ENCODE measurements around the gene CPPED1. TPM values are rescaled to one million over a fixed set of nuclear protein-coding genes. Genes with fewer than 3 reads are reported as not detected.

Gene CPPED1
- total RNA-seq, 1 experiment from 2014 or later: 8.1 TPM

DNA sequence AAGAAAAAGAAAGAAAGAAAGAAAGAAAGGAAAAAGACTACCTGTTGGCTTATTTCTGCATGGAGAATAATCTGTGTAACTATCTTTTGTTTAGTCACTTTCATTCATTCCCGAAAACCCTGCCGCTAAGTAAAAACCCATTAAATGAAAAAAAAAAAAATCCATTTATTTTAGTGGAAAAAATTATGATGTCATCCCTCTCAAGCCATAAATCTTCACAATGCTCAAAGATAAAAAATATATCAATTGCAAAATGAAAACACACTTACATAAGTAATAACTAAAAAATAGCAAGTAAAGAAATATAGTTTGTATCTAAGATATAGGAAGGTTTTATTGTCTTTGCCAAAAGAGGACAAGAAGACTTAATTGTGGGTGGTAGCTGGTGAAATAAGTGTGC, 46.5 kb upstream of the CPPED1 start (continued):
- TF ChIP-seq ATF3 (IDR thresholded peaks at IDR 0.05): no peak

GRCh38 chr16:12846592-12846991, 42.9 kb upstream of the CPPED1 start:
- Histone ChIP-seq H4K20me1 (ENCODE audit: insufficient read depth) (no peaks in the 10 kb centered on the region), H3K27ac (ENCODE audit: low read depth, low read length) (no peak overlapping the region), H3K9ac (ENCODE audit: low read length) (no peak overlapping the region), H3K36me3 (ENCODE audit: control insufficient read depth in 1 of 2, insufficient read depth in 2 of 2, low read length in 2 of 2) (no peaks in the 10 kb centered on the region), H3K27me3 (ENCODE audit: insufficient read depth, low read length) (peaks cover 16% of the 10 kb centered on the region; the same call in 1 of the 2 replicates), H3K79me2 (ENCODE audit: insufficient read depth, low read length) (no peaks in the 10 kb centered on the region), H3K9me3 (ENCODE audit: control insufficient read depth in 1 of 2, insufficient read depth in 1 of 2, low read depth in 1 of 2, low read length in 2 of 2) (no peaks in the 10 kb centered on the region), H3K4me1 (ENCODE audit: control insufficient read depth in 1 of 2, insufficient read depth in 2 of 2, low read length in 2 of 2) (no peaks in the 10 kb centered on the region), H3K4me2 (ENCODE audit: low read length) (no peak overlapping the region), H2AFZ (ENCODE audit: low read depth, low read length, poor library complexity, severe bottlenecking) (no peak overlapping the region), H3K9me2 (ENCODE audit: insufficient read depth) (no peaks in the 10 kb centered on the region), H3K4me3 (replicated peaks in 1 of 2; ENCODE audit: low read depth in 1 of 2, low read length in 2 of 2) (no peak overlapping the region)
- ATAC-seq: no peak
- ChIA-PET RAD21 (ENCODE audit: low non-redundant PET in 1 of 2, low total read pairs in 2 of 2, uncharacterized antibody in 2 of 2, unreplicated experiment in 2 of 2) (no interaction called here), POLR2A (no interaction called here), CTCF (no interaction called here)
- intact Hi-C loops (cut with micrococcal nuclease): no loop called here
- no TSS peak for BruUV-seq (replicated peaks)
- no peak for DNase-seq (ENCODE audit: low read depth, low spot score)
- TF ChIP-seq ZNF274 (IDR thresholded peaks at IDR 0.05; ENCODE audit: low read depth, low read length) (no peak), FOSL1 (IDR thresholded peaks at IDR 0.05; ENCODE audit: low read depth) (no peak), CEBPB (IDR thresholded peaks at IDR 0.05; ENCODE audit: low read depth) (no peak), SIN3A (IDR thresholded peaks at IDR 0.05; ENCODE audit: low read depth) (no peak), JUND (IDR thresholded peaks at IDR 0.05) (no peak), EZH2phosphoT487 (IDR thresholded peaks at IDR 0.05; ENCODE audit: borderline replicate concordance) (no peak), CBX3 (IDR thresholded peaks at IDR 0.05; ENCODE audit: low read depth) (no peak), POLR2A (IDR thresholded peaks at IDR 0.05; ENCODE audit: borderline replicate concordance, extremely low read depth, insufficient read depth, insufficient read length) (no peak), MAX (IDR thresholded peaks at IDR 0.05) (no peak), ELF1 (IDR thresholded peaks at IDR 0.05; ENCODE audit: borderline replicate concordance, low read depth) (no peak), ZFX (IDR thresholded peaks at IDR 0.05) (no peak), SRF (IDR thresholded peaks at IDR 0.05; ENCODE audit: low read depth) (no peak), ATF3 (IDR thresholded peaks at IDR 0.05) (no peak), EZH2 (IDR thresholded peaks at IDR 0.05) (no peak), EGR1 (IDR thresholded peaks at IDR 0.05; ENCODE audit: low read depth) (no peak), POLR2AphosphoS5 (IDR thresholded peaks at IDR 0.05; ENCODE audit: low read depth, low read length) (no peak)
- TF ChIP-seq, protein P1, sequence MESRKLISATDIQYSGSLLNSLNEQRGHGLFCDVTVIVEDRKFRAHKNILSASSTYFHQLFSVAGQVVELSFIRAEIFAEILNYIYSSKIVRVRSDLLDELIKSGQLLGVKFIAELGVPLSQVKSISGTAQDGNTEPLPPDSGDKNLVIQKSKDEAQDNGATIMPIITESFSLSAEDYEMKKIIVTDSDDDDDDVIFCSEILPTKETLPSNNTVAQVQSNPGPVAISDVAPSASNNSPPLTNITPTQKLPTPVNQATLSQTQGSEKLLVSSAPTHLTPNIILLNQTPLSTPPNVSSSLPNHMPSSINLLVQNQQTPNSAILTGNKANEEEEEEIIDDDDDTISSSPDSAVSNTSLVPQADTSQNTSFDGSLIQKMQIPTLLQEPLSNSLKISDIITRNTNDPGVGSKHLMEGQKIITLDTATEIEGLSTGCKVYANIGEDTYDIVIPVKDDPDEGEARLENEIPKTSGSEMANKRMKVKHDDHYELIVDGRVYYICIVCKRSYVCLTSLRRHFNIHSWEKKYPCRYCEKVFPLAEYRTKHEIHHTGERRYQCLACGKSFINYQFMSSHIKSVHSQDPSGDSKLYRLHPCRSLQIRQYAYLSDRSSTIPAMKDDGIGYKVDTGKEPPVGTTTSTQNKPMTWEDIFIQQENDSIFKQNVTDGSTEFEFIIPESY (IDR thresholded peaks at IDR 0.05; ENCODE audit: extremely low read depth, insufficient replicate concordance, low read length): no peak
- TF ChIP-seq, protein P2, sequence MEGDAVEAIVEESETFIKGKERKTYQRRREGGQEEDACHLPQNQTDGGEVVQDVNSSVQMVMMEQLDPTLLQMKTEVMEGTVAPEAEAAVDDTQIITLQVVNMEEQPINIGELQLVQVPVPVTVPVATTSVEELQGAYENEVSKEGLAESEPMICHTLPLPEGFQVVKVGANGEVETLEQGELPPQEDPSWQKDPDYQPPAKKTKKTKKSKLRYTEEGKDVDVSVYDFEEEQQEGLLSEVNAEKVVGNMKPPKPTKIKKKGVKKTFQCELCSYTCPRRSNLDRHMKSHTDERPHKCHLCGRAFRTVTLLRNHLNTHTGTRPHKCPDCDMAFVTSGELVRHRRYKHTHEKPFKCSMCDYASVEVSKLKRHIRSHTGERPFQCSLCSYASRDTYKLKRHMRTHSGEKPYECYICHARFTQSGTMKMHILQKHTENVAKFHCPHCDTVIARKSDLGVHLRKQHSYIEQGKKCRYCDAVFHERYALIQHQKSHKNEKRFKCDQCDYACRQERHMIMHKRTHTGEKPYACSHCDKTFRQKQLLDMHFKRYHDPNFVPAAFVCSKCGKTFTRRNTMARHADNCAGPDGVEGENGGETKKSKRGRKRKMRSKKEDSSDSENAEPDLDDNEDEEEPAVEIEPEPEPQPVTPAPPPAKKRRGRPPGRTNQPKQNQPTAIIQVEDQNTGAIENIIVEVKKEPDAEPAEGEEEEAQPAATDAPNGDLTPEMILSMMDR (IDR thresholded peaks at IDR 0.05 in 2 of 3, conservative IDR thresholded peaks at IDR 0.05 in 1 of 3; ENCODE audit: borderline replicate concordance in 1 of 3, insufficient read depth in 1 of 3, low read depth in 2 of 3, low read length in 2 of 3): no peak
- TF ChIP-seq, protein P3, sequence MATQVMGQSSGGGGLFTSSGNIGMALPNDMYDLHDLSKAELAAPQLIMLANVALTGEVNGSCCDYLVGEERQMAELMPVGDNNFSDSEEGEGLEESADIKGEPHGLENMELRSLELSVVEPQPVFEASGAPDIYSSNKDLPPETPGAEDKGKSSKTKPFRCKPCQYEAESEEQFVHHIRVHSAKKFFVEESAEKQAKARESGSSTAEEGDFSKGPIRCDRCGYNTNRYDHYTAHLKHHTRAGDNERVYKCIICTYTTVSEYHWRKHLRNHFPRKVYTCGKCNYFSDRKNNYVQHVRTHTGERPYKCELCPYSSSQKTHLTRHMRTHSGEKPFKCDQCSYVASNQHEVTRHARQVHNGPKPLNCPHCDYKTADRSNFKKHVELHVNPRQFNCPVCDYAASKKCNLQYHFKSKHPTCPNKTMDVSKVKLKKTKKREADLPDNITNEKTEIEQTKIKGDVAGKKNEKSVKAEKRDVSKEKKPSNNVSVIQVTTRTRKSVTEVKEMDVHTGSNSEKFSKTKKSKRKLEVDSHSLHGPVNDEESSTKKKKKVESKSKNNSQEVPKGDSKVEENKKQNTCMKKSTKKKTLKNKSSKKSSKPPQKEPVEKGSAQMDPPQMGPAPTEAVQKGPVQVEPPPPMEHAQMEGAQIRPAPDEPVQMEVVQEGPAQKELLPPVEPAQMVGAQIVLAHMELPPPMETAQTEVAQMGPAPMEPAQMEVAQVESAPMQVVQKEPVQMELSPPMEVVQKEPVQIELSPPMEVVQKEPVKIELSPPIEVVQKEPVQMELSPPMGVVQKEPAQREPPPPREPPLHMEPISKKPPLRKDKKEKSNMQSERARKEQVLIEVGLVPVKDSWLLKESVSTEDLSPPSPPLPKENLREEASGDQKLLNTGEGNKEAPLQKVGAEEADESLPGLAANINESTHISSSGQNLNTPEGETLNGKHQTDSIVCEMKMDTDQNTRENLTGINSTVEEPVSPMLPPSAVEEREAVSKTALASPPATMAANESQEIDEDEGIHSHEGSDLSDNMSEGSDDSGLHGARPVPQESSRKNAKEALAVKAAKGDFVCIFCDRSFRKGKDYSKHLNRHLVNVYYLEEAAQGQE (IDR thresholded peaks at IDR 0.05; ENCODE audit: low read depth): no peak
